Endothelial cell of umbilical vein (primary cell): ENCODE data around the gene GTSF1L. TPM values are rescaled to one million over a fixed set of nuclear protein-coding genes. Genes with fewer than 3 reads are reported as not detected.

Source experiments
- BruUV-seq: library from RNA; stranded (reverse); fragments of 400-500 nt; replicated peaks from 2 replicates; lab custom pipeline; 2021; lab: Mats Ljungman, UMichigan
- CTCF ChIA-PET: fragments of 300-600, 350-600 bp; sonication (Branson Sonifier 250); formaldehyde crosslinking; loops from one replicate; lab custom pipeline; 2021; ENCODE audit warnings: antibody characterized with exemption, inconsistent platforms; lab: Charles Lee
- POLR2A ChIA-PET: fragments of 300-600, 350-600 bp; sonication (Branson Sonifier 250); formaldehyde crosslinking; loops from one replicate; lab custom pipeline; 2021; ENCODE audit warnings: antibody characterized with exemption, inconsistent platforms; lab: Charles Lee
- DNase-seq: peaks from one replicate; pipeline ENCODE4 v3.0.0-alpha.2; 2011; ENCODE audit warnings: low read depth, low spot score
- FAIRE-seq: peaks from 2 replicates; lab custom pipeline; 2011; peaks lifted over from hg19 to GRCh38; lab: Jason Lieb, UNC
- H2AFZ ChIP-seq: 2 replicates; pipeline ENCODE4 v1.6.0; 2012; ENCODE audit warnings: low read depth, low read length, control low read depth, inconsistent platforms
- H3K27ac ChIP-seq: 2 replicates; pipeline ENCODE4 v1.5.1; 2011; ENCODE audit warnings: low read depth, mild to moderate bottlenecking, control low read depth, low read length, moderate library complexity; ENCODE audit not compliant: insufficient read depth
- H3K27me3 ChIP-seq, 2 experiments: 2 replicates each; pipeline versions ENCODE4 v1.6.0 to v1.6.1; 2011; ENCODE audit warnings: low read length in 2 of 2, mixed read lengths in 1 of 2; ENCODE audit not compliant: control insufficient read depth in 2 of 2, insufficient read depth in 2 of 2
- H3K36me3 ChIP-seq, 2 experiments: 2 replicates in 1 of 2; 3 replicates in 1 of 2; pipeline ENCODE4 v1.5.1; 2011; ENCODE audit warnings: low read length in 2 of 2, mild to moderate bottlenecking in 1 of 2, moderate library complexity in 1 of 2; ENCODE audit not compliant: control insufficient read depth in 2 of 2, insufficient read depth in 2 of 2; ENCODE audit errors: extremely low read depth in 1 of 2
- H3K4me1 ChIP-seq: 3 replicates; pipeline ENCODE4 v1.5.1; 2011; ENCODE audit warnings: mild to moderate bottlenecking, low read length; ENCODE audit not compliant: control insufficient read depth, insufficient read depth; ENCODE audit errors: extremely low read depth
- H3K4me2 ChIP-seq: 2 replicates; pipeline ENCODE4 v1.6.1; 2011; ENCODE audit warnings: low read length, control low read depth, mixed read lengths; ENCODE audit not compliant: insufficient read depth
- H3K4me3 ChIP-seq, 3 experiments: fragments of 200-600 bp in 1 of 3; sonication (generic), shearing (Covaris generic) in 1 of 3; replicated peaks in 1 of 3; 2 replicates each; pipeline ENCODE4 v1.5.1; 2011 to 2016; ENCODE audit warnings: control low read depth in 3 of 3, low read length in 3 of 3, mild to moderate bottlenecking in 2 of 3, inconsistent platforms in 1 of 3, low read depth in 1 of 3, moderate library complexity in 1 of 3; ENCODE audit not compliant: insufficient read depth in 1 of 3
- H3K79me2 ChIP-seq: 2 replicates; pipeline ENCODE4 v1.6.0; 2012; ENCODE audit warnings: low read length, inconsistent platforms; ENCODE audit not compliant: control insufficient read depth, insufficient read depth
- H3K9ac ChIP-seq: replicated peaks from 2 replicates; pipeline ENCODE3; 2011; ENCODE audit warnings: low read length, control low read depth; ENCODE audit not compliant: insufficient read depth; ENCODE audit errors: extremely low read depth
- H3K9me1 ChIP-seq: replicated peaks from 3 replicates; pipeline ENCODE4 v1.6.0; 2011; ENCODE audit warnings: mild to moderate bottlenecking, low read length; ENCODE audit not compliant: control insufficient read depth, insufficient read depth; ENCODE audit errors: extremely low read depth
- H3K9me3 ChIP-seq: replicated peaks from 2 replicates; pipeline ENCODE4 v1.5.1; 2012; ENCODE audit warnings: low read length, inconsistent platforms; ENCODE audit not compliant: control insufficient read depth, insufficient read depth
- H4K20me1 ChIP-seq: replicated peaks from 2 replicates; pipeline ENCODE3; 2011; ENCODE audit warnings: mild to moderate bottlenecking, low read length; ENCODE audit not compliant: control insufficient read depth, insufficient read depth; ENCODE audit errors: extremely low read depth
- EZH2 ChIP-seq: IDR thresholded peaks from 2 replicates; pipeline ENCODE4 v1.6.1; 2012; ENCODE audit warnings: borderline replicate concordance, low read depth, mild to moderate bottlenecking, moderate library complexity, low read length, inconsistent platforms; ENCODE audit not compliant: severe bottlenecking
- FOS ChIP-seq: IDR thresholded peaks from 2 replicates; pipeline ENCODE4 v1.6.1; 2011; ENCODE audit warnings: mild to moderate bottlenecking, low read length, moderate library complexity, borderline replicate concordance; ENCODE audit not compliant: insufficient read depth
- GATA2 ChIP-seq: IDR thresholded peaks from 2 replicates; pipeline ENCODE4 v1.7.0; 2011; ENCODE audit warnings: low read depth, mild to moderate bottlenecking, moderate library complexity, mixed read lengths, low read length; ENCODE audit not compliant: insufficient read length, insufficient read depth
- JUN ChIP-seq: IDR thresholded peaks from 2 replicates; pipeline ENCODE4 v1.6.1; 2011; ENCODE audit warnings: borderline replicate concordance, low read depth; ENCODE audit not compliant: insufficient read length, insufficient read depth
- MYC ChIP-seq: IDR thresholded peaks from one replicate; pipeline ENCODE4 v1.6.1; 2011; ENCODE audit warnings: mild to moderate bottlenecking, low read depth, low read length
- POLR2A ChIP-seq: IDR thresholded peaks from 2 replicates; pipeline ENCODE4 v1.6.1; 2012; ENCODE audit warnings: low read depth, mild to moderate bottlenecking, control low read depth, low read length
- POLR2AphosphoS5 ChIP-seq: IDR thresholded peaks from 2 replicates; pipeline ENCODE4 v1.6.1; 2012; ENCODE audit warnings: low read depth, mild to moderate bottlenecking, control low read depth, low read length, moderate library complexity; ENCODE audit not compliant: insufficient read depth
- dilution Hi-C: fragments of 300-500 bp; cut with MboI; formaldehyde crosslinking; loops from one replicate; pipeline ENCODE4 v1.15.0; 2019; ENCODE audit warnings: low sequenced_read_pairs; ENCODE audit not compliant: extremely low pct_ligation_motif_present
- intact Hi-C: fragments of 100-400 bp; cut with micrococcal nuclease; formaldehyde crosslinking; loops from one replicate; pipeline ENCODE4 v1.10.0; 2022
- polyA plus RNA-seq, 4 experiments: library from polyadenylated mRNA; depleted of rRNA in 3 of 4; stranded (reverse) in 3 of 4; unstranded in 1 of 4; fragments of >200 nt; gene quantifications; 2 replicates each; pipeline versions ENCODE4 v1.2.1 to v1.2.3, GENCODE V29; 2011 to 2012; ENCODE audit warnings: missing spikeins in 1 of 4
- total RNA-seq: library from RNA; stranded (reverse); gene quantifications from 2 replicates; pipeline ENCODE4 v1.2.3, GENCODE V29; 2021
- TF ChIP-seq, protein P1 (sequence below): IDR thresholded peaks from 2 replicates; pipeline ENCODE4 v1.6.1; 2011; ENCODE audit not compliant: insufficient read depth, insufficient read length
- TF ChIP-seq, protein P2 (sequence below), 2 donors: IDR thresholded peaks; 1 replicate in 1 of 2; 2 replicates in 1 of 2; pipeline ENCODE4 v1.5.1; 2011; ENCODE audit warnings: low read length in 2 of 2, mild to moderate bottlenecking in 2 of 2, moderate library complexity in 2 of 2, control low read depth in 1 of 2, inconsistent platforms in 1 of 2, low read depth in 1 of 2; ENCODE audit not compliant: insufficient read depth in 1 of 2; ENCODE audit errors: extremely low read depth in 1 of 2

Gene GTSF1L
- total and polyA plus RNA-seq, 2 donors (not counting 3 experiments of a cell fraction or from before 2014, with no cell fraction given): not detected

DNA sequence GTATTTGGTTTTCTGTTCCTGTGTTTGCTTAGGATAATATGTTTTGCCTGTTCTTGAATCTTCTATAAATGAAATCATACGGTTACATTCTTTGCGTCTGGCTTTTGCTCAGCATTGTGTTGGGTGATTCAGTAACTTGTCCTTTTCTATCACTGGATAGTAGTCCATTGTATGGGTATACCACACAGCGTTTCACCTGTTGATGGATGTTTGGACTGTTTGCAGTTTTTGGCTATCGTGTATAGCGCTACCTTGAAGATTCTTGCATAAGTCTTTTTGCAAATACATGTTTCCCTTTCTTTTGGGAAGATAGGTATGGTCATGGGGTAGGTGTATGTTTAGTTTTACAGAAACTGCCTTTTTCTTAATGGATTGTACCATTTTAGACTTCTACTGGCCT lies 50.4 kb downstream of the GTSF1L start:
- Histone ChIP-seq H3K9me3 (no peaks in the 10 kb centered on the region), H2AFZ (no peak overlapping the region), H3K4me1 (no peaks in the 10 kb centered on the region), H3K4me2 (no peak overlapping the region), H3K9ac (no peak overlapping the region), H3K27ac (no peak overlapping the region), H3K27me3 (no peaks in the 10 kb centered on the region), H3K79me2 (peaks cover 14% of the 10 kb centered on the region), H4K20me1 (no peaks in the 10 kb centered on the region), H3K4me3 (no peak overlapping the region), H3K36me3 (no peaks in the 10 kb centered on the region), H3K9me1 (no peaks in the 10 kb centered on the region)
- no peak for DNase-seq
- dilution Hi-C loops (no loop called here), intact Hi-C loops (no loop called here)
- TF ChIP-seq GATA2 (no peak), EZH2 (no peak), MYC (no peak), FOS (no peak), POLR2A (no peak), JUN (no peak), POLR2AphosphoS5 (no peak)
- TF ChIP-seq, protein P1, sequence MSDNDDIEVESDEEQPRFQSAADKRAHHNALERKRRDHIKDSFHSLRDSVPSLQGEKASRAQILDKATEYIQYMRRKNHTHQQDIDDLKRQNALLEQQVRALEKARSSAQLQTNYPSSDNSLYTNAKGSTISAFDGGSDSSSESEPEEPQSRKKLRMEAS: no peak
- TF ChIP-seq, protein P2, sequence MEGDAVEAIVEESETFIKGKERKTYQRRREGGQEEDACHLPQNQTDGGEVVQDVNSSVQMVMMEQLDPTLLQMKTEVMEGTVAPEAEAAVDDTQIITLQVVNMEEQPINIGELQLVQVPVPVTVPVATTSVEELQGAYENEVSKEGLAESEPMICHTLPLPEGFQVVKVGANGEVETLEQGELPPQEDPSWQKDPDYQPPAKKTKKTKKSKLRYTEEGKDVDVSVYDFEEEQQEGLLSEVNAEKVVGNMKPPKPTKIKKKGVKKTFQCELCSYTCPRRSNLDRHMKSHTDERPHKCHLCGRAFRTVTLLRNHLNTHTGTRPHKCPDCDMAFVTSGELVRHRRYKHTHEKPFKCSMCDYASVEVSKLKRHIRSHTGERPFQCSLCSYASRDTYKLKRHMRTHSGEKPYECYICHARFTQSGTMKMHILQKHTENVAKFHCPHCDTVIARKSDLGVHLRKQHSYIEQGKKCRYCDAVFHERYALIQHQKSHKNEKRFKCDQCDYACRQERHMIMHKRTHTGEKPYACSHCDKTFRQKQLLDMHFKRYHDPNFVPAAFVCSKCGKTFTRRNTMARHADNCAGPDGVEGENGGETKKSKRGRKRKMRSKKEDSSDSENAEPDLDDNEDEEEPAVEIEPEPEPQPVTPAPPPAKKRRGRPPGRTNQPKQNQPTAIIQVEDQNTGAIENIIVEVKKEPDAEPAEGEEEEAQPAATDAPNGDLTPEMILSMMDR (IDR thresholded peaks at IDR 0.05; ENCODE audit: extremely low read depth in 1 of 2, insufficient read depth in 1 of 2, low read depth in 1 of 2, low read length in 2 of 2): no peak
- ChIA-PET POLR2A (no interaction called here), CTCF (no interaction called here)
- no peak for FAIRE-seq
- no TSS peak for BruUV-seq

Other genes starting within 250 kb of the GTSF1L start
- 7.1 and 8.2 TPM in 2 replicates for gene L3MBTL1, start 219.3 kb downstream of the GTSF1L start, total RNA-seq
- 4.8 and 5.2 TPM in 2 replicates for gene L3MBTL1, start 219.3 kb downstream of the GTSF1L start, polyA plus RNA-seq
- 0.27 and 0.35 TPM in 2 replicates for gene SGK2, start 168.0 kb downstream of the GTSF1L start, total RNA-seq
- gene SGK2, start 168.0 kb downstream of the GTSF1L start, polyA plus RNA-seq: 0.21 TPM in 2 replicates
- gene IFT52, start 136.1 kb downstream of the GTSF1L start, total RNA-seq: 29.7 and 30.0 TPM in 2 replicates
- gene IFT52, start 136.1 kb downstream of the GTSF1L start, polyA plus RNA-seq: 33.4 and 38.5 TPM in 2 replicates
- 105 and 107 TPM in 2 replicates for gene MYBL2, start 59.9 kb downstream of the GTSF1L start, total RNA-seq
- gene MYBL2, start 59.9 kb downstream of the GTSF1L start, polyA plus RNA-seq: 32.1 and 35.7 TPM in 2 replicates
- 18.6 and 25.7 TPM in 2 replicates for gene TOX2, start 187.8 kb upstream of the GTSF1L start, total RNA-seq
- 6.3 and 7.0 TPM in 2 replicates for gene TOX2, start 187.8 kb upstream of the GTSF1L start, polyA plus RNA-seq